HG02798 (cell line): ENCODE data around the gene CYRIA.

Experiments
- ATAC-seq: cut with Tn5 transposase; IDR thresholded peaks from one replicate; pipeline ENCODE4 v1.9.1; 2021; ENCODE audit warnings: mild to moderate bottlenecking; ENCODE audit not compliant: unreplicated experiment, poor library complexity

The CYRIA gene

GRCh38 chr2:16633621-16634430, 31.8 kb downstream of the CYRIA start:
- ATAC-seq: no peak

GRCh38 chr2:16632598-16632997, 33.0 kb downstream of the CYRIA start:
- no peak for ATAC-seq

- no peak for ATAC-seq
Observed at GRCh38 chr2:16630463-16630862, 35.2 kb downstream of the CYRIA start.

GRCh38 chr2:16629770-16630169, 35.9 kb downstream of the CYRIA start:
- ATAC-seq: no peak

- no peak for ATAC-seq
Observed at GRCh38 chr2:16629044-16629443, 36.6 kb downstream of the CYRIA start.

GRCh38 chr2:16628314-16628713, 37.3 kb downstream of the CYRIA start:
- ATAC-seq: peak; percentile 43

GRCh38 chr2:16626997-16627605, 38.5 kb downstream of the CYRIA start:
- no peak for ATAC-seq

- no peak for ATAC-seq
Observed at GRCh38 chr2:16626497-16626896, 39.1 kb downstream of the CYRIA start.

GRCh38 chr2:16625759-16626158, 39.9 kb downstream of the CYRIA start:
- ATAC-seq: peak; percentile 49

- ATAC-seq: no peak
Observed at GRCh38 chr2:16625201-16625729, 40.4 kb downstream of the CYRIA start.

- ATAC-seq: no peak
Observed at GRCh38 chr2:16624436-16624780, 41.2 kb downstream of the CYRIA start.

GRCh38 chr2:16623564-16624435, 41.8 kb downstream of the CYRIA start:
- ATAC-seq: no peak

GRCh38 chr2:16623031-16623430, 42.6 kb downstream of the CYRIA start:
- no peak for ATAC-seq

- ATAC-seq: no peak
Observed at GRCh38 chr2:16622399-16622968, 43.1 kb downstream of the CYRIA start.

GRCh38 chr2:16621316-16621715, 44.3 kb downstream of the CYRIA start:
- no peak for ATAC-seq

- ATAC-seq: no peak
Observed at GRCh38 chr2:16620590-16620989, 45.0 kb downstream of the CYRIA start.

GRCh38 chr2:16619576-16620245, 45.9 kb downstream of the CYRIA start:
- no peak for ATAC-seq

- no peak for ATAC-seq
Observed at GRCh38 chr2:16617282-16618266, 48.1 kb downstream of the CYRIA start.
